H1 (cell line): ENCODE results near the gene ZNF451.

ENCODE experiments used
- BACH1 ChIP-seq: IDR thresholded peaks from 2 replicates; pipeline ENCODE4 v1.6.1; 2012; ENCODE audit warnings: low read length, improper control_type of control experiment
- CTCF ChIP-seq, 3 experiments: IDR thresholded peaks; 1 replicate in 2 of 3; 2 replicates in 1 of 3; pipeline versions ENCODE4 v1.5.1 to v1.6.1; 2011; ENCODE audit warnings: low read length in 3 of 3, mild to moderate bottlenecking in 3 of 3, inconsistent platforms in 2 of 3, low read depth in 1 of 3, moderate library complexity in 1 of 3; ENCODE audit not compliant: insufficient read depth in 1 of 3; ENCODE audit errors: control extremely low read depth in 1 of 3
- HDAC6 ChIP-seq: IDR thresholded peaks from one replicate; pipeline ENCODE4 v1.7.1; 2012; ENCODE audit warnings: low read depth, mild to moderate bottlenecking, inconsistent platforms, low read length, moderate library complexity
- MAX ChIP-seq: IDR thresholded peaks from 2 replicates; pipeline ENCODE4 v1.6.1; 2012; ENCODE audit warnings: inconsistent platforms
- POLR2A ChIP-seq, 2 experiments: IDR thresholded peaks; 1 replicate in 1 of 2; 2 replicates in 1 of 2; pipeline ENCODE4 v1.6.1; 2011; ENCODE audit warnings: low read depth in 2 of 2, low read length in 2 of 2, mild to moderate bottlenecking in 2 of 2; ENCODE audit errors: control extremely low read depth in 1 of 2
- POLR2AphosphoS5 ChIP-seq: IDR thresholded peaks from 2 replicates; pipeline ENCODE4 v1.6.1; 2011; ENCODE audit warnings: low read depth, low read length
- SIRT6 ChIP-seq: IDR thresholded peaks from one replicate; pipeline ENCODE4 v1.7.1; 2012; ENCODE audit warnings: low read length, inconsistent platforms
- SP1 ChIP-seq: IDR thresholded peaks from 2 replicates; pipeline ENCODE4 v1.6.1; 2011; ENCODE audit warnings: low read depth, low read length
- SP2 ChIP-seq: IDR thresholded peaks from 2 replicates; pipeline ENCODE4 v1.6.1; 2012; ENCODE audit warnings: mild to moderate bottlenecking, low read length, inconsistent platforms
- SP4 ChIP-seq: IDR thresholded peaks from 2 replicates; pipeline ENCODE4 v1.6.1; 2012; ENCODE audit warnings: low read length, inconsistent platforms
- SRF ChIP-seq: IDR thresholded peaks from 2 replicates; pipeline ENCODE4 v1.6.1; 2011; ENCODE audit warnings: mild to moderate bottlenecking, low read depth, low read length, moderate library complexity
- USF2 ChIP-seq: IDR thresholded peaks from 2 replicates; pipeline ENCODE4 v1.6.1; 2011; ENCODE audit warnings: low read length, improper control_type of control experiment
- YY1 ChIP-seq: IDR thresholded peaks from 2 replicates; pipeline ENCODE4 v1.6.1; 2011; ENCODE audit warnings: low read depth, mild to moderate bottlenecking, low read length

DNA sequence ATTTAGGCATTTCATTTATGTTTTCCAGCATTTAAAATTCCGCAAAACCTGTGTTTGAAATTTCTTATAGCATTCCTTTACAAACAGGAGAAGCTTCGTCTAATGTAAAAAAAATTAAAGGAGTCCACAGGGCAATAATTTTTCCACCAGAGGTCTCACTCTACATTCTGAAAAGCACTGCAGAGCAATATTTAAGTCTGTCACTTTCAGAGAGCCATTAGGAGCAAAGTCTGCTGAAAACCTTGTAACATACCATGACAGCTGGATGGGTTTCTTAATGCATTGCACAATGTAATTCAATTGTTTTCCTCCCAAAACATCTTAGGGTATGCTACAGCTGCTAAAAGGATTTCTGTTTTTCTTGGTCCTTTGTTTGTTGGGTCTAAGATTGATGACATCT lies 100.2 kb downstream of the ZNF451 start:
- TF ChIP-seq SIRT6 (no peak), SP1 (no peak), CTCF (IDR thresholded peaks at IDR 0.05; ENCODE audit: control extremely low read depth in 1 of 3, insufficient read depth in 1 of 3, low read depth in 1 of 3, low read length in 3 of 3) (no peak), SP4 (no peak), POLR2AphosphoS5 (no peak), POLR2A (IDR thresholded peaks at IDR 0.05; ENCODE audit: control extremely low read depth in 1 of 2, low read depth in 2 of 2, low read length in 2 of 2) (no peak), SP2 (no peak), MAX (no peak), BACH1 (no peak), YY1 (no peak), HDAC6 (no peak), SRF (no peak), USF2 (no peak)
